H1 (cell line): Measurements from ENCODE around the gene USP54. TPM values are rescaled to one million over a fixed set of nuclear protein-coding genes. Genes with fewer than 3 reads are reported as not detected.

ENCODE experiments used
- polyA plus RNA-seq, 7 experiments: library from polyadenylated mRNA; depleted of rRNA in 3 of 7; stranded (reverse) in 5 of 7; unstranded in 2 of 7; fragments of >200 nt in 5 of 7; fragments of 200-250 nt in 2 of 7; gene quantifications; 1 replicate in 5 of 7; 2 replicates in 1 of 7; 4 replicates in 1 of 7; pipeline versions ENCODE4 v1.2.1 to v1.2.3, GENCODE V29; 2011 to 2013; ENCODE audit warnings: missing spikeins in 2 of 7, mixed read lengths in 2 of 7
- total RNA-seq: library from RNA; stranded (reverse); fragmentation: NEBNext Ultra II Directional; extraction: Animal tissue kit (Norgen Biotek cat#: 25700); gene quantifications from 2 replicates; pipeline ENCODE4 v1.2.1, GENCODE V29; 2021
- TF ChIP-seq, protein P1 (sequence below): fragments of 300-600 bp; sonication (generic); IDR thresholded peaks from 2 replicates; pipeline ENCODE4 v1.7.1; 2012; ENCODE audit warnings: low read length, moderate library complexity, mild to moderate bottlenecking, inconsistent platforms; ENCODE audit not compliant: insufficient replicate concordance

USP54 gene
- total and polyA plus RNA-seq, 2 of the 8 experiments (the other 6 are each of a cell fraction or from before 2014, with no cell fraction given): 46.2 to 65.6 TPM

DNA sequence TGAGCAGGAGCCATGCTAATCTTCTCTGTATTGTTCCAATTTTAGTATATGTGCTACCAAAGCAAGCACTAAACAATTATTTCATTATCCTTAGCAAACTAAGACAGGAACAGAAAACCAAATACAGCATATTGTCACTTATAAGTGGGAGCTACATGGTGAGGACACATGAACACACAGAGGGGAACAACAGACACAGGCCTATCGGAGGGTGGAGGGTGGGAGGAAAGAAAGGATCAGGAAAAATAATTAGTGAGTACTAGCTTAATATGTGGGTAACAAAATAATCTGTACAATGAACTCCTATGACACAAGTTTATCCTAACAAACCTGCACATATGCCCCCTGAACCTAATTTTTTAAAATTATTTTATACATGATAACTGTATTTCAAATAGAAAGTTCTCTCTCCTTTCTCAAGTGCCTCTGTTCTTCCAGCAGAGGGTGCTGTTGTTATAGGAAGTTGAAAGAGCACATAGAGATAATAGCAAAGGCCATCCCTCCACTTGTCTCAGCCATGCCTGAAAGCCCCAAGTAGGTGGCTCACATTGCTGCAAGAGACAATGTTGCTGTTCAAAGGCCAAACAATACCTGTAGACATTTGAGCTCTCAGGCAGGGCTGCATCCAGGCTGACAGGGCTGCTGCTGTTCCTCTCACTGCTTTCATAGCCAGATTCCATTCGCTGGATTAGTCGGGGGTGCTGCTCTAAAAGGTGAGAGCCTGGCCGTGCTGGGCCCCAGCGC, 61.9 kb downstream of the USP54 start (continued):
- TF ChIP-seq, protein P1, sequence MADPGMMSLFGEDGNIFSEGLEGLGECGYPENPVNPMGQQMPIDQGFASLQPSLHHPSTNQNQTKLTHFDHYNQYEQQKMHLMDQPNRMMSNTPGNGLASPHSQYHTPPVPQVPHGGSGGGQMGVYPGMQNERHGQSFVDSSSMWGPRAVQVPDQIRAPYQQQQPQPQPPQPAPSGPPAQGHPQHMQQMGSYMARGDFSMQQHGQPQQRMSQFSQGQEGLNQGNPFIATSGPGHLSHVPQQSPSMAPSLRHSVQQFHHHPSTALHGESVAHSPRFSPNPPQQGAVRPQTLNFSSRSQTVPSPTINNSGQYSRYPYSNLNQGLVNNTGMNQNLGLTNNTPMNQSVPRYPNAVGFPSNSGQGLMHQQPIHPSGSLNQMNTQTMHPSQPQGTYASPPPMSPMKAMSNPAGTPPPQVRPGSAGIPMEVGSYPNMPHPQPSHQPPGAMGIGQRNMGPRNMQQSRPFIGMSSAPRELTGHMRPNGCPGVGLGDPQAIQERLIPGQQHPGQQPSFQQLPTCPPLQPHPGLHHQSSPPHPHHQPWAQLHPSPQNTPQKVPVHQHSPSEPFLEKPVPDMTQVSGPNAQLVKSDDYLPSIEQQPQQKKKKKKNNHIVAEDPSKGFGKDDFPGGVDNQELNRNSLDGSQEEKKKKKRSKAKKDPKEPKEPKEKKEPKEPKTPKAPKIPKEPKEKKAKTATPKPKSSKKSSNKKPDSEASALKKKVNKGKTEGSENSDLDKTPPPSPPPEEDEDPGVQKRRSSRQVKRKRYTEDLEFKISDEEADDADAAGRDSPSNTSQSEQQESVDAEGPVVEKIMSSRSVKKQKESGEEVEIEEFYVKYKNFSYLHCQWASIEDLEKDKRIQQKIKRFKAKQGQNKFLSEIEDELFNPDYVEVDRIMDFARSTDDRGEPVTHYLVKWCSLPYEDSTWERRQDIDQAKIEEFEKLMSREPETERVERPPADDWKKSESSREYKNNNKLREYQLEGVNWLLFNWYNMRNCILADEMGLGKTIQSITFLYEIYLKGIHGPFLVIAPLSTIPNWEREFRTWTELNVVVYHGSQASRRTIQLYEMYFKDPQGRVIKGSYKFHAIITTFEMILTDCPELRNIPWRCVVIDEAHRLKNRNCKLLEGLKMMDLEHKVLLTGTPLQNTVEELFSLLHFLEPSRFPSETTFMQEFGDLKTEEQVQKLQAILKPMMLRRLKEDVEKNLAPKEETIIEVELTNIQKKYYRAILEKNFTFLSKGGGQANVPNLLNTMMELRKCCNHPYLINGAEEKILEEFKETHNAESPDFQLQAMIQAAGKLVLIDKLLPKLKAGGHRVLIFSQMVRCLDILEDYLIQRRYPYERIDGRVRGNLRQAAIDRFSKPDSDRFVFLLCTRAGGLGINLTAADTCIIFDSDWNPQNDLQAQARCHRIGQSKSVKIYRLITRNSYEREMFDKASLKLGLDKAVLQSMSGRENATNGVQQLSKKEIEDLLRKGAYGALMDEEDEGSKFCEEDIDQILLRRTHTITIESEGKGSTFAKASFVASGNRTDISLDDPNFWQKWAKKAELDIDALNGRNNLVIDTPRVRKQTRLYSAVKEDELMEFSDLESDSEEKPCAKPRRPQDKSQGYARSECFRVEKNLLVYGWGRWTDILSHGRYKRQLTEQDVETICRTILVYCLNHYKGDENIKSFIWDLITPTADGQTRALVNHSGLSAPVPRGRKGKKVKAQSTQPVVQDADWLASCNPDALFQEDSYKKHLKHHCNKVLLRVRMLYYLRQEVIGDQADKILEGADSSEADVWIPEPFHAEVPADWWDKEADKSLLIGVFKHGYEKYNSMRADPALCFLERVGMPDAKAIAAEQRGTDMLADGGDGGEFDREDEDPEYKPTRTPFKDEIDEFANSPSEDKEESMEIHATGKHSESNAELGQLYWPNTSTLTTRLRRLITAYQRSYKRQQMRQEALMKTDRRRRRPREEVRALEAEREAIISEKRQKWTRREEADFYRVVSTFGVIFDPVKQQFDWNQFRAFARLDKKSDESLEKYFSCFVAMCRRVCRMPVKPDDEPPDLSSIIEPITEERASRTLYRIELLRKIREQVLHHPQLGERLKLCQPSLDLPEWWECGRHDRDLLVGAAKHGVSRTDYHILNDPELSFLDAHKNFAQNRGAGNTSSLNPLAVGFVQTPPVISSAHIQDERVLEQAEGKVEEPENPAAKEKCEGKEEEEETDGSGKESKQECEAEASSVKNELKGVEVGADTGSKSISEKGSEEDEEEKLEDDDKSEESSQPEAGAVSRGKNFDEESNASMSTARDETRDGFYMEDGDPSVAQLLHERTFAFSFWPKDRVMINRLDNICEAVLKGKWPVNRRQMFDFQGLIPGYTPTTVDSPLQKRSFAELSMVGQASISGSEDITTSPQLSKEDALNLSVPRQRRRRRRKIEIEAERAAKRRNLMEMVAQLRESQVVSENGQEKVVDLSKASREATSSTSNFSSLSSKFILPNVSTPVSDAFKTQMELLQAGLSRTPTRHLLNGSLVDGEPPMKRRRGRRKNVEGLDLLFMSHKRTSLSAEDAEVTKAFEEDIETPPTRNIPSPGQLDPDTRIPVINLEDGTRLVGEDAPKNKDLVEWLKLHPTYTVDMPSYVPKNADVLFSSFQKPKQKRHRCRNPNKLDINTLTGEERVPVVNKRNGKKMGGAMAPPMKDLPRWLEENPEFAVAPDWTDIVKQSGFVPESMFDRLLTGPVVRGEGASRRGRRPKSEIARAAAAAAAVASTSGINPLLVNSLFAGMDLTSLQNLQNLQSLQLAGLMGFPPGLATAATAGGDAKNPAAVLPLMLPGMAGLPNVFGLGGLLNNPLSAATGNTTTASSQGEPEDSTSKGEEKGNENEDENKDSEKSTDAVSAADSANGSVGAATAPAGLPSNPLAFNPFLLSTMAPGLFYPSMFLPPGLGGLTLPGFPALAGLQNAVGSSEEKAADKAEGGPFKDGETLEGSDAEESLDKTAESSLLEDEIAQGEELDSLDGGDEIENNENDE: no peak
